Rectal smooth muscle tissue (tissue), 1 donor: ENCODE measurements around the gene IL17RC.

ENCODE experiments used
- H3K27ac ChIP-seq: one replicate; pipeline ENCODE4 v1.7.0; 2013; ENCODE audit warnings: low read depth, low read length, inconsistent platforms
- H3K27me3 ChIP-seq: one replicate; pipeline ENCODE4 v1.7.0; 2013; ENCODE audit warnings: low read length; ENCODE audit not compliant: control insufficient read depth, insufficient read depth
- H3K36me3 ChIP-seq: one replicate; pipeline ENCODE4 v1.7.0; 2013; ENCODE audit warnings: low read length; ENCODE audit not compliant: control insufficient read depth, insufficient read depth
- H3K4me1 ChIP-seq: one replicate; pipeline ENCODE4 v1.7.0; 2013; ENCODE audit warnings: low read length; ENCODE audit not compliant: control insufficient read depth, insufficient read depth
- H3K4me3 ChIP-seq: one replicate; pipeline ENCODE4 v1.7.0; 2013; ENCODE audit warnings: low read length
- H3K9ac ChIP-seq: one replicate; pipeline ENCODE4 v1.7.0; 2013; ENCODE audit warnings: low read length

Gene IL17RC

GRCh38 chr3:9912294-9912935 is 4.5 kb upstream of the IL17RC start:
- no peak overlapping the region for H3K27ac ChIP-seq
- H3K4me1 ChIP-seq, result peaks cover 21% of the 10 kb centered on the region
- H3K9ac ChIP-seq, result no peak overlapping the region
- no peak overlapping the region for H3K4me3 ChIP-seq
- H3K27me3 ChIP-seq, result no peaks in the 10 kb centered on the region
- H3K36me3 ChIP-seq, result no peaks in the 10 kb centered on the region

GRCh38 chr3:9913601-9914000 is 3.3 kb upstream of the IL17RC start:
- no peak overlapping the region for H3K9ac ChIP-seq
- no peaks in the 10 kb centered on the region for H3K36me3 ChIP-seq

GRCh38 chr3:9914011-9914410 is 2.9 kb upstream of the IL17RC start:
- Histone ChIP-seq H3K27me3 (no peaks in the 10 kb centered on the region), H3K4me1 (peaks cover 26% of the 10 kb centered on the region), H3K4me3 (no peak overlapping the region), H3K36me3 (no peaks in the 10 kb centered on the region), H3K9ac (no peak overlapping the region), H3K27ac (peak overlapping the region; percentile 85)

More at GRCh38 chr3:9913601-9914000, 3.3 kb upstream of the IL17RC start:
- Histone ChIP-seq H3K4me1 (peaks cover 26% of the 10 kb centered on the region), H3K27me3 (no peaks in the 10 kb centered on the region), H3K4me3 (no peak overlapping the region), H3K27ac (peak overlapping the region; percentile 25)

GRCh38 chr3:9914559-9915253 is 2.2 kb upstream of the IL17RC start:
- Histone ChIP-seq H3K9ac (peak overlapping the region; percentile 47), H3K4me1 (peaks cover 26% of the 10 kb centered on the region), H3K4me3 (peak overlapping the region; percentile 70), H3K36me3 (no peaks in the 10 kb centered on the region), H3K27me3 (no peaks in the 10 kb centered on the region), H3K27ac (peak overlapping the region; percentile 85)

- peak overlapping the region; percentile 70 for H3K4me3 ChIP-seq
- no peaks in the 10 kb centered on the region for H3K27me3 ChIP-seq
- no peaks in the 10 kb centered on the region for H3K36me3 ChIP-seq
- H3K27ac ChIP-seq, result peak overlapping the region; percentile 85
- H3K4me1 ChIP-seq, result peaks cover 26% of the 10 kb centered on the region
- peak overlapping the region; percentile 19 for H3K9ac ChIP-seq
Observed at GRCh38 chr3:9915254-9916141, 1.4 kb upstream of the IL17RC start.

- Histone ChIP-seq H3K9ac (peak overlapping the region; percentile 75), H3K4me1 (peaks cover 26% of the 10 kb centered on the region), H3K36me3 (no peaks in the 10 kb centered on the region), H3K27ac (peak overlapping the region; percentile 94), H3K4me3 (peak overlapping the region; percentile 65), H3K27me3 (no peaks in the 10 kb centered on the region)
Observed at GRCh38 chr3:9916346-9916733, 558 bp upstream of the IL17RC start.

GRCh38 chr3:9917820-9918219 is 922 bp downstream of the IL17RC start:
- H3K9ac ChIP-seq, result no peak overlapping the region
- H3K36me3 ChIP-seq, result no peaks in the 10 kb centered on the region
- H3K27ac ChIP-seq, result peak overlapping the region; percentile 94
- H3K4me1 ChIP-seq, result peaks cover 26% of the 10 kb centered on the region
- peak overlapping the region; percentile 65 for H3K4me3 ChIP-seq
- H3K27me3 ChIP-seq, result no peaks in the 10 kb centered on the region

- H3K4me1 ChIP-seq, result peaks cover 26% of the 10 kb centered on the region
- peak overlapping the region; percentile 94 for H3K27ac ChIP-seq
- H3K4me3 ChIP-seq, result no peak overlapping the region
- H3K36me3 ChIP-seq, result no peaks in the 10 kb centered on the region
- no peak overlapping the region for H3K9ac ChIP-seq
- H3K27me3 ChIP-seq, result no peaks in the 10 kb centered on the region
Observed at GRCh38 chr3:9918261-9919038, 1.6 kb downstream of the IL17RC start.

GRCh38 chr3:9928158-9928557 is 11.3 kb downstream of the IL17RC start:
- peaks cover 3% of the 10 kb centered on the region for H3K36me3 ChIP-seq
- peaks cover 2% of the 10 kb centered on the region for H3K4me1 ChIP-seq

GRCh38 chr3:9930804-9931418 is 14.0 kb downstream of the IL17RC start:
- Histone ChIP-seq H3K4me1 (peaks cover 16% of the 10 kb centered on the region), H3K4me3 (no peak overlapping the region), H3K9ac (no peak overlapping the region), H3K27me3 (no peaks in the 10 kb centered on the region), H3K27ac (no peak overlapping the region), H3K36me3 (no peaks in the 10 kb centered on the region)

More at GRCh38 chr3:9928158-9928557, 11.3 kb downstream of the IL17RC start:
- no peaks in the 10 kb centered on the region for H3K27me3 ChIP-seq
- no peak overlapping the region for H3K27ac ChIP-seq
- no peak overlapping the region for H3K9ac ChIP-seq
- no peak overlapping the region for H3K4me3 ChIP-seq

- Histone ChIP-seq H3K36me3 (no peaks in the 10 kb centered on the region), H3K4me3 (peak overlapping the region; percentile 89), H3K9ac (peak overlapping the region; percentile 52), H3K4me1 (peaks cover 16% of the 10 kb centered on the region), H3K27ac (peak overlapping the region; percentile 96), H3K27me3 (no peaks in the 10 kb centered on the region)
Observed at GRCh38 chr3:9932535-9932842, 15.6 kb downstream of the IL17RC start.
